PFSK-1 (cell line): ENCODE results near the gene IL12RB1.

ENCODE experiments used
- SIN3A ChIP-seq: IDR thresholded peaks from 2 replicates; pipeline ENCODE4 v1.6.1; 2012; ENCODE audit warnings: mild to moderate bottlenecking, low read length, moderate library complexity, borderline replicate concordance; ENCODE audit not compliant: insufficient read depth
- TF ChIP-seq, protein P1 (sequence below), 2 experiments: IDR thresholded peaks; 2 replicates each; pipeline versions ENCODE4 v1.6.1 to v1.8.0; 2011 to 2012; ENCODE audit warnings: low read depth in 2 of 2, low read length in 2 of 2, control low read depth in 1 of 2, inconsistent platforms in 1 of 2, mild to moderate bottlenecking in 1 of 2, moderate library complexity in 1 of 2; ENCODE audit not compliant: insufficient read depth in 1 of 2

DNA sequence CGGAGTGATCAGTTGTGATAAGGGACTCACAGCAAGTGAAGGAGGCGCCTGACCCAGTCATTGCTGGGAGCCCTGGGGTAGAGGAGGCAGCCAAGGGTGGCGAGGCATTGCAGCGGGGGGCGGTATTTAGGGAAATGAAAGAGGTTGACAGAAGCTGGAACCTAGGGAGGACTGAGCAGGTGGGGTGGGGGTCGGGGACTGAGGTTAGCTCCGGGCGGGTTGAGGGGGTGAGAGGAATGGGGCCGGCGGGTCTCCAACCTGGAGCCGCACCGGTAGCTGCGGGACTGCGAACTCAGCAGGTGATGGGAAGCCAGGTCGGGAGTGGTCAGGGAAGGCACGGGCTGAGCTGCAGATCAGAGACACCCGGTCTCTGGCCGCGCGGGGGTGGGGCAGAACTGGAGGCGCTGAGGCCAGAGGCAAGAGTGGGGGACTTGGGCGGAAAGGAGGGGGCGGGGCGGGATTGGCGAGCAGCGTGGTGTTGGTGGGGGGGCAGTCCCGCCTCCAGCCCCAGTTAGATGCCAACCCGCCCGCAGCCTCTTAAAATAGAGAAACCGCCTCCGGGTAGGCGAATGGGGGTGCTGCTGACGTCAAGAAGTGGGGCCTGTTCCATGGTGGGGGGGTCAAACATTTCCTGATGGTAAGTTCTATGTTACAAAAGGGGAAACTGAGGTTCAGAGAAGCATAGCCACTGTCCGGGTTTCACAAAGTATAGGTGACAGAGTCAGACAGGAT is 12.3 kb upstream of the IL12RB1 start:
- TF ChIP-seq, protein P1, sequence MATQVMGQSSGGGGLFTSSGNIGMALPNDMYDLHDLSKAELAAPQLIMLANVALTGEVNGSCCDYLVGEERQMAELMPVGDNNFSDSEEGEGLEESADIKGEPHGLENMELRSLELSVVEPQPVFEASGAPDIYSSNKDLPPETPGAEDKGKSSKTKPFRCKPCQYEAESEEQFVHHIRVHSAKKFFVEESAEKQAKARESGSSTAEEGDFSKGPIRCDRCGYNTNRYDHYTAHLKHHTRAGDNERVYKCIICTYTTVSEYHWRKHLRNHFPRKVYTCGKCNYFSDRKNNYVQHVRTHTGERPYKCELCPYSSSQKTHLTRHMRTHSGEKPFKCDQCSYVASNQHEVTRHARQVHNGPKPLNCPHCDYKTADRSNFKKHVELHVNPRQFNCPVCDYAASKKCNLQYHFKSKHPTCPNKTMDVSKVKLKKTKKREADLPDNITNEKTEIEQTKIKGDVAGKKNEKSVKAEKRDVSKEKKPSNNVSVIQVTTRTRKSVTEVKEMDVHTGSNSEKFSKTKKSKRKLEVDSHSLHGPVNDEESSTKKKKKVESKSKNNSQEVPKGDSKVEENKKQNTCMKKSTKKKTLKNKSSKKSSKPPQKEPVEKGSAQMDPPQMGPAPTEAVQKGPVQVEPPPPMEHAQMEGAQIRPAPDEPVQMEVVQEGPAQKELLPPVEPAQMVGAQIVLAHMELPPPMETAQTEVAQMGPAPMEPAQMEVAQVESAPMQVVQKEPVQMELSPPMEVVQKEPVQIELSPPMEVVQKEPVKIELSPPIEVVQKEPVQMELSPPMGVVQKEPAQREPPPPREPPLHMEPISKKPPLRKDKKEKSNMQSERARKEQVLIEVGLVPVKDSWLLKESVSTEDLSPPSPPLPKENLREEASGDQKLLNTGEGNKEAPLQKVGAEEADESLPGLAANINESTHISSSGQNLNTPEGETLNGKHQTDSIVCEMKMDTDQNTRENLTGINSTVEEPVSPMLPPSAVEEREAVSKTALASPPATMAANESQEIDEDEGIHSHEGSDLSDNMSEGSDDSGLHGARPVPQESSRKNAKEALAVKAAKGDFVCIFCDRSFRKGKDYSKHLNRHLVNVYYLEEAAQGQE (IDR thresholded peaks at IDR 0.05; ENCODE audit: insufficient read depth in 1 of 2, low read depth in 2 of 2, low read length in 2 of 2) = no peak
- no peak for TF ChIP-seq SIN3A
